ENCODE results near the gene DPYSL3. TPM values are rescaled to one million over a fixed set of nuclear protein-coding genes. Genes with fewer than 3 reads are reported as not detected.
A peak's percentile ranks its signal among the peaks of the same experiment; 100 is the strongest.

The DPYSL3 gene
- total and polyA plus RNA-seq, 7 experiments from 2014 or later: 0.08 to 1.2 (median 0.11) TPM; not detected in 4

GRCh38 chr5:147483961-147484707 lies 25.7 kb downstream of the DPYSL3 start:
- Histone ChIP-seq H3K9me3 (ENCODE audit: control insufficient read depth in 2 of 3, low read length in 3 of 3) (no peaks in the 10 kb centered on the region), H3K27ac (ENCODE audit: low read depth, low read length) (no peak overlapping the region), H3K4me1 (ENCODE audit: control insufficient read depth in 2 of 2, insufficient read depth in 2 of 2, low read length in 2 of 2) (no peaks in the 10 kb centered on the region), H3K4me3 (ENCODE audit: low read length) (no peak overlapping the region), H3K27me3 (ENCODE audit: control insufficient read depth in 2 of 2, insufficient read depth in 2 of 2, low read length in 2 of 2) (no peaks in the 10 kb centered on the region), H3K36me3 (ENCODE audit: control insufficient read depth in 2 of 3, insufficient read depth in 3 of 3, low read length in 3 of 3) (no peaks in the 10 kb centered on the region)
- CTCF ChIA-PET: no interaction called here
- POLR2A ChIA-PET: no interaction called here
- intact Hi-C loops (cut with micrococcal nuclease): no loop called here
- H3K9me3 Mint-ChIP-seq: peaks cover 0 to 6% (median 2%) of the 10 kb centered on the region in 11 donors
- no peak for DNase-seq
- H3K27ac Mint-ChIP-seq: no peak overlapping the region
- H3K4me1 Mint-ChIP-seq: peaks cover 0 to 5% (median 0%) of the 10 kb centered on the region in 7 donors
- peak; percentile 29 for ATAC-seq
- no peaks in the 10 kb centered on the region for H3K36me3 Mint-ChIP-seq
- H3K27me3 Mint-ChIP-seq: peaks cover 4 to 32% (median 11%) of the 10 kb centered on the region in 5 donors
- H3K4me3 Mint-ChIP-seq: no peak overlapping the region

DNA sequence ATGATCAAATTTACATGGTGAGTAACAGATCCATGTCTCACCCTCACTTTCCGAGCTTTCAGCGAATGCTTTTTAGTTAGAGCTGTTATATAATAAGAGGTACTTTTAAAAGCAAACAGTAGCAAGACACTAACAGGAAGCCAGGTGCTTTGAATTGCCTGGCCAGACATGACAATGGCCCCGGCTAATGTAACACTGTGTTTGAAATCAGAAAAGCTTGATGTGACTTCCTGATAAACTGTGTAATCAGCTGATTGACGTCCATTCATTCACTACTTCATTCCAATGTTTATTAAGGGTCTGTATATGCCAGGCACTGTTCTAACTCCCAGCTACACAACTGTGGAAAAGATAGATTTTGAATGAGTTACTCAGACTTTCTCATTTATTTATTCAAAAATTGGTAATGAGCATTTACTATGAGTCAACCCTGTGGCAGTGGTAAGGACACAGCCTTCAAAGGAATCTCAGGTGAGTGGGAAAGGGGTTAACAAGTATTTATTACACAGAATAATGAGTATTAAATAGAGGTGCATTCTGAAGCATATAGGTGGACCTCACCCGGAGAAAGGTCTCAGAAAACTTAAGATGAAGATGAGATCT lies 26.6 kb downstream of the DPYSL3 start:
- no peaks in the 10 kb centered on the region for H3K9me3 ChIP-seq (ENCODE audit: control insufficient read depth in 2 of 3, low read length in 3 of 3)
- no peak for DNase-seq
- no peak overlapping the region for H3K4me3 ChIP-seq (ENCODE audit: low read length)
- Mint-ChIP-seq H3K27ac (no peak overlapping the region), H3K4me3 (no peak overlapping the region), H3K9me3 (peaks cover 0 to 6% (median 2%) of the 10 kb centered on the region in 11 donors), H3K4me1 (peaks cover 0 to 5% (median 0%) of the 10 kb centered on the region in 7 donors), H3K27me3 (peaks cover 4 to 32% (median 8%) of the 10 kb centered on the region in 5 donors), H3K36me3 (no peaks in the 10 kb centered on the region)
- H3K27me3 ChIP-seq (ENCODE audit: control insufficient read depth in 2 of 2, insufficient read depth in 2 of 2, low read length in 2 of 2): no peaks in the 10 kb centered on the region
- CTCF ChIA-PET: no interaction called here
- intact Hi-C loops (cut with micrococcal nuclease): no loop called here
- no peaks in the 10 kb centered on the region for H3K4me1 ChIP-seq (ENCODE audit: control insufficient read depth in 2 of 2, insufficient read depth in 2 of 2, low read length in 2 of 2)
- no peaks in the 10 kb centered on the region for H3K36me3 ChIP-seq (ENCODE audit: control insufficient read depth in 2 of 3, insufficient read depth in 3 of 3, low read length in 3 of 3)
- POLR2A ChIA-PET: no interaction called here
- no peak for ATAC-seq
- no peak overlapping the region for H3K27ac ChIP-seq (ENCODE audit: low read depth, low read length)

GRCh38 chr5:147482706-147483180 lies 27.1 kb downstream of the DPYSL3 start:
- H3K4me3 Mint-ChIP-seq: no peak overlapping the region
- no peak overlapping the region for H3K27ac Mint-ChIP-seq
- Histone ChIP-seq H3K36me3 (ENCODE audit: control insufficient read depth in 2 of 3, insufficient read depth in 3 of 3, low read length in 3 of 3) (no peaks in the 10 kb centered on the region), H3K27me3 (ENCODE audit: control insufficient read depth in 2 of 2, insufficient read depth in 2 of 2, low read length in 2 of 2) (no peaks in the 10 kb centered on the region), H3K9me3 (ENCODE audit: control insufficient read depth in 2 of 3, low read length in 3 of 3) (no peaks in the 10 kb centered on the region), H3K4me3 (ENCODE audit: low read length) (no peak overlapping the region), H3K4me1 (ENCODE audit: control insufficient read depth in 2 of 2, insufficient read depth in 2 of 2, low read length in 2 of 2) (no peaks in the 10 kb centered on the region), H3K27ac (ENCODE audit: low read depth, low read length) (no peak overlapping the region)
- DNase-seq (no peak), ATAC-seq (no peak)
- CTCF ChIA-PET: no interaction called here
- intact Hi-C loops (cut with micrococcal nuclease): no loop called here
- POLR2A ChIA-PET: no interaction called here
- H3K27me3 Mint-ChIP-seq: peaks cover 4 to 29% (median 8%) of the 10 kb centered on the region in 5 donors
- H3K4me1 Mint-ChIP-seq: peaks cover 0 to 5% (median 0%) of the 10 kb centered on the region in 7 donors
- no peaks in the 10 kb centered on the region for H3K36me3 Mint-ChIP-seq
- H3K9me3 Mint-ChIP-seq: peaks cover 0 to 6% (median 2%) of the 10 kb centered on the region in 11 donors

GRCh38 chr5:147481874-147482705 lies 27.8 kb downstream of the DPYSL3 start:
- ChIA-PET POLR2A (no interaction called here), CTCF (no interaction called here)
- H3K9me3 Mint-ChIP-seq: peaks cover 0 to 6% (median 3%) of the 10 kb centered on the region in 11 donors
- no peaks in the 10 kb centered on the region for H3K36me3 ChIP-seq (ENCODE audit: control insufficient read depth in 2 of 3, insufficient read depth in 3 of 3, low read length in 3 of 3)
- no peak overlapping the region for H3K4me3 Mint-ChIP-seq
- H3K27me3 Mint-ChIP-seq: peaks cover 4 to 28% (median 9%) of the 10 kb centered on the region in 5 donors
- peaks cover 0 to 5% (median 0%) of the 10 kb centered on the region in 7 donors for H3K4me1 Mint-ChIP-seq
- H3K27ac Mint-ChIP-seq: no peak overlapping the region
- ATAC-seq (peak; percentile 54), DNase-seq (no peak)
- H3K27me3 ChIP-seq (ENCODE audit: control insufficient read depth in 2 of 2, insufficient read depth in 2 of 2, low read length in 2 of 2): no peaks in the 10 kb centered on the region
- H3K9me3 ChIP-seq (ENCODE audit: control insufficient read depth in 2 of 3, low read length in 3 of 3): no peaks in the 10 kb centered on the region
- intact Hi-C loops (cut with micrococcal nuclease): no loop called here
- H3K4me1 ChIP-seq (ENCODE audit: control insufficient read depth in 2 of 2, insufficient read depth in 2 of 2, low read length in 2 of 2): no peaks in the 10 kb centered on the region
- H3K27ac ChIP-seq (ENCODE audit: low read depth, low read length): no peak overlapping the region
- H3K36me3 Mint-ChIP-seq: no peaks in the 10 kb centered on the region
- no peak overlapping the region for H3K4me3 ChIP-seq (ENCODE audit: low read length)

DNA sequence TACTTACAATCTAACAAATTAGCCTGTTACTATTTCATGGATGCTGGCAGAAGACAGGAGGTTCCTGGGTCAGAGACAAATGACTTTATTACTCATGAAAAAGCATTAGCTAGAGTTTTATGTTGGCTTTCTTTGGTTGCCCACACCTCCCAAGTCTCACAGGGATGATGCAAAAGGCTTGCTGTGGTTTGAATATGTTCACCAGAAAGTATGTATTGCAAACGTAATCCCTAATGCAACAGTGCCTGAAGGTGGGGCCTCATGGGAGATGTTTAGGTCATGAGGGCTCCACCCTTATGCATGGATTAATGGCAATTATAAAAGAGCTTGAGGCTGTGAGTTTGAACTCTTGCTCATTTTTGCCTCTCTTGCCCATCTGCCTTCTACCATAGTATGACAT lies 28.5 kb downstream of the DPYSL3 start:
- Histone ChIP-seq H3K9me3 (ENCODE audit: control insufficient read depth in 2 of 3, low read length in 3 of 3) (no peaks in the 10 kb centered on the region), H3K4me1 (ENCODE audit: control insufficient read depth in 2 of 2, insufficient read depth in 2 of 2, low read length in 2 of 2) (no peaks in the 10 kb centered on the region), H3K4me3 (ENCODE audit: low read length) (no peak overlapping the region), H3K36me3 (ENCODE audit: control insufficient read depth in 2 of 3, insufficient read depth in 3 of 3, low read length in 3 of 3) (no peaks in the 10 kb centered on the region), H3K27me3 (ENCODE audit: control insufficient read depth in 2 of 2, insufficient read depth in 2 of 2, low read length in 2 of 2) (no peaks in the 10 kb centered on the region), H3K27ac (ENCODE audit: low read depth, low read length) (no peak overlapping the region)
- no peak overlapping the region for H3K27ac Mint-ChIP-seq
- ATAC-seq (peak; percentile 23), DNase-seq (no peak)
- peaks cover 0 to 10% (median 2%) of the 10 kb centered on the region in 11 donors for H3K9me3 Mint-ChIP-seq
- H3K36me3 Mint-ChIP-seq: no peaks in the 10 kb centered on the region
- POLR2A ChIA-PET: no interaction called here
- peaks cover 0 to 5% (median 0%) of the 10 kb centered on the region in 7 donors for H3K4me1 Mint-ChIP-seq
- H3K27me3 Mint-ChIP-seq: peaks cover 4 to 29% (median 11%) of the 10 kb centered on the region in 5 donors
- CTCF ChIA-PET: no interaction called here
- intact Hi-C loops (cut with micrococcal nuclease): no loop called here
- no peak overlapping the region for H3K4me3 Mint-ChIP-seq

DNA sequence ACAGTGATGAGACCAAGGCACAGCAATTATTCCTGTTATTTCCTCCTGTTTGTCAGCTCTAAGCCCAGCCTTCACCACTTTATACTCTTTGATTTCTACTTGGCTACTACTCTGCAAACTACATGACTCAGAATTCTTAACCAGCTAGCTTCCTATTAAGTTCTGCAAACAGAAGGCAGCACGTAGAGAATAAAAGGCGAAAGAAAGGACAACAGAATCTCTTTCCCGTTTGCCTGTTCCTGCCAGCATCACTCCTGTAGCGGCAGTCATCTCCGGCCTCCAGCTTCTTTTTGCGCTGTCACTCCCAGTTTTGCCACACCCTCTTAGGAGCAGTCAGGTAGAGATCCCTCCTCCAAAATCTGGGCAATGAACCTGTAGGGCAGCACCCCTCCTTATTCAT lies 29.9 kb downstream of the DPYSL3 start:
- Mint-ChIP-seq H3K27me3 (peaks cover 6 to 21% (median 11%) of the 10 kb centered on the region in 5 donors), H3K27ac (no peak overlapping the region), H3K9me3 (peaks cover 0 to 6% (median 1%) of the 10 kb centered on the region in 11 donors), H3K4me3 (no peak overlapping the region), H3K4me1 (peaks cover 0 to 5% (median 0%) of the 10 kb centered on the region in 7 donors), H3K36me3 (no peaks in the 10 kb centered on the region)
- intact Hi-C loops (cut with micrococcal nuclease): no loop called here
- Histone ChIP-seq H3K4me3 (ENCODE audit: low read length) (no peak overlapping the region), H3K36me3 (ENCODE audit: control insufficient read depth in 2 of 3, insufficient read depth in 3 of 3, low read length in 3 of 3) (no peaks in the 10 kb centered on the region), H3K4me1 (ENCODE audit: control insufficient read depth in 2 of 2, insufficient read depth in 2 of 2, low read length in 2 of 2) (no peaks in the 10 kb centered on the region), H3K27ac (ENCODE audit: low read depth, low read length) (no peak overlapping the region), H3K27me3 (ENCODE audit: control insufficient read depth in 2 of 2, insufficient read depth in 2 of 2, low read length in 2 of 2) (no peaks in the 10 kb centered on the region), H3K9me3 (ENCODE audit: control insufficient read depth in 2 of 3, low read length in 3 of 3) (no peaks in the 10 kb centered on the region)
- ATAC-seq (no peak), DNase-seq (no peak)
- ChIA-PET CTCF (no interaction called here), POLR2A (no interaction called here)

Data from naive thymus-derived CD4-positive, alpha-beta T cell (primary cell).